ENCODE results near the gene SMIM12. TPM values are rescaled to one million over a fixed set of nuclear protein-coding genes. Genes with fewer than 3 reads are reported as not detected.
A peak's percentile ranks its signal among the peaks of the same experiment; 100 is the strongest.

SMIM12 gene
- total RNA-seq, 1 experiment from 2014 or later, result 64.5 TPM

DNA sequence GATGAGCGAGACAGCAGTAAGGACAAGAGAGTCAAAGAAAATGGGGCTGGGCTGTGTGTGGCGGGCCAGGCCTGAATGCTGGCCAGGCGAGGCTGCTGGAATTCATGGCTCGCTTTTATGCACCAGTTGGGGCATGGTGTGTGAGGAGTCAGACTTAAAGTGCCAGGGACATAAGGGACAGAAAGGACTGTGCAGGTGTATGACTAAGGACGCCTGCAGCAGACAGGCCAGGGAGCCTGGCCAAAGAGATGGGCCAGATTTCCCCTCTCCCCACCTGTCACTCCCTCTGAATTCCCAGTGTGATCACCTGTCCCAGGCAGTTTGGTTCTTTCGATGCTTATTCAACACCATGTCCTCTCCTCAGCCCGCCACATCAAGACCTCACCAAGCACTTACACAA lies 16.9 kb upstream of the SMIM12 start:
- peak; percentile 99 for DNase-seq (ENCODE audit: low spot score)
- in situ Hi-C loops (cut with HindIII; ENCODE audit: low sequenced_read_pairs), result no loop called here

DNA sequence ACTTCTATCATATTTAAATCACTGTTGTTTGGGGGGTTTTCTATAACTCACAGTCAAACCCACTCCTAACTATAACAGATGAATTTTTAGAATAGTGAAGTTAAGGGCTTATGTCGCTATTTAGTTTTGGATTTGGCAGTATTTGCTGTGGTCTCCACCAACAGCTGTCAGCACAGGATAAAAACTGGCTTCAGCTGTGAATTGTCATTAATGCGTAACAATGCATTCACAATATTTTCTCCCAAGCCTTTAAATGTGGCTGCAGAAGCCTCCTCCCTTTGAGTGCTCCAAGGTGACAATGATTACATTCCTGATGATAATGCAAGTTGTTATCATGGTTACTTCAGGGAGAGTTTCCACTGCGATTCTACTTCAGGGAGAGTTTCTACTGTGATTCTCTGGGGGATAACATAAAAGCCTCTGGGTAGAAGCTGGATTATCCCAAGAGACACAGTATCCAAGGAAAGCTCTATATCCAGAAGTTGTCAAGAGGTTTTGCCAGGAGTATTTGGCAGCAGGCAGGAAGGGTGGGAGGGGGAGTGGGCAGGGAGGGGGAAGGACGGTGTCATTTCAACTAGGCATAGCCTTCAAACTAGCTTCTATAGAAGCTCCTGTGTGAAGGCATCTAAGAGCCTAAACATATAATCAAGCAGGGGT lies 14.9 kb upstream of the SMIM12 start:
- in situ Hi-C loops (cut with HindIII; ENCODE audit: low sequenced_read_pairs), result no loop called here
- no peak for DNase-seq (ENCODE audit: low spot score)

DNA sequence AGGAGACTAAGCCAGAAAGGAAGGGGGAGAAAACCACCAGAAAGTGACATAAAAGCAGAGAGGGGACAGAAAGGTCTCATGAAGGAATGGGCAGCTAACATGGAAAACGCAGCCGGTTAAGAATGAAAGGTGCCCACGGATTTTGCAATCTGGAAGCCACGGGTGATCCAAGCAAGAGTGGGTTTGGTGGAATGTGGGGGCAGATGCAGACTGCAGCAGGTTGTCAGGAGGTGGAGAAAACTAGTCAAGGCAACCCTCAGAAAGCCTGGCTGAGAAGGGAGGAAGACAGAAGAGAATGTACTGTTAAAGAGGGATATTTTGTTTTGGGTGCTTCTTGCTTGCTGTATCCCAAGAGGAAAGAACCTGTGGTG lies 12.6 kb upstream of the SMIM12 start:
- in situ Hi-C loops (cut with HindIII; ENCODE audit: low sequenced_read_pairs), result no loop called here
- no peak for DNase-seq (ENCODE audit: low spot score)

DNA sequence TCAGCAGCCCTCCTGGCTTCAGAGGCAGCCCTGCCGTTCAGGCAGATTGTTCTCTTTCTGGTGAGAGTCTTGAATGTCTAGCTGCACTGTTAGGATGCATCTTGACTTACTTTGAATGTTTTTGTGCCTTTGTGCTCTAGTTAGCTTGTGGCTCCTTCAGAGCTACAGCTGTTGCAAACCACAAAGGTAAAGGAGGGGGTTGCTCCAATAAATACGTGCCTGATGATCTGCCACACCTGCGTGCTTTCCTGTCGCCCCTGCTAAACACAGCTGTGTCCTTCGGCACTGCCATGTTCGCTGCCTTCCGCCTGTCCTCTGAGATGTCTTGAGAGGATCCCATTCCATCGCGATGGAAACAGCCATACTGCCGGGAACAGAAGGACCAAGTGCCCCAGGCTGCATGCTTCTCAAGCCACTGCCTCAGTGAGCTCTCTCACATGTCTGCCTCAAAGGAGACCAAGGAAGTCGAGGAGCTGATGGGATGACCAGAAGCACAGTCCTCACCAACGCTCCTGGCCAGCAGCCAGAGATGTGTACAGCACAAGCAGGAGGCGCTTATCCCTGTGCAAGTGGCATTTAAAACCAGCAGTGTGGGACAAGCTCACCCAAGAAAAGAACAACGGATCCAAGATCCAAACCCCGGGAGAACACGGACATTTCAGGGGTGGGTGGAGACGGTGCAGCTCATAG lies 12.0 kb upstream of the SMIM12 start:
- peak; percentile 59 for DNase-seq (ENCODE audit: low spot score)
- in situ Hi-C loops (cut with HindIII; ENCODE audit: low sequenced_read_pairs), result no loop called here

GRCh38 chr1:34870395-34870794 lies 10.8 kb upstream of the SMIM12 start:
- peak; percentile 80 for DNase-seq (ENCODE audit: low spot score)
- in situ Hi-C loops (cut with HindIII; ENCODE audit: low sequenced_read_pairs), result no loop called here

- in situ Hi-C loops (cut with HindIII; ENCODE audit: low sequenced_read_pairs), result no loop called here
Observed at GRCh38 chr1:34869760-34870159, 10.2 kb upstream of the SMIM12 start.

DNA sequence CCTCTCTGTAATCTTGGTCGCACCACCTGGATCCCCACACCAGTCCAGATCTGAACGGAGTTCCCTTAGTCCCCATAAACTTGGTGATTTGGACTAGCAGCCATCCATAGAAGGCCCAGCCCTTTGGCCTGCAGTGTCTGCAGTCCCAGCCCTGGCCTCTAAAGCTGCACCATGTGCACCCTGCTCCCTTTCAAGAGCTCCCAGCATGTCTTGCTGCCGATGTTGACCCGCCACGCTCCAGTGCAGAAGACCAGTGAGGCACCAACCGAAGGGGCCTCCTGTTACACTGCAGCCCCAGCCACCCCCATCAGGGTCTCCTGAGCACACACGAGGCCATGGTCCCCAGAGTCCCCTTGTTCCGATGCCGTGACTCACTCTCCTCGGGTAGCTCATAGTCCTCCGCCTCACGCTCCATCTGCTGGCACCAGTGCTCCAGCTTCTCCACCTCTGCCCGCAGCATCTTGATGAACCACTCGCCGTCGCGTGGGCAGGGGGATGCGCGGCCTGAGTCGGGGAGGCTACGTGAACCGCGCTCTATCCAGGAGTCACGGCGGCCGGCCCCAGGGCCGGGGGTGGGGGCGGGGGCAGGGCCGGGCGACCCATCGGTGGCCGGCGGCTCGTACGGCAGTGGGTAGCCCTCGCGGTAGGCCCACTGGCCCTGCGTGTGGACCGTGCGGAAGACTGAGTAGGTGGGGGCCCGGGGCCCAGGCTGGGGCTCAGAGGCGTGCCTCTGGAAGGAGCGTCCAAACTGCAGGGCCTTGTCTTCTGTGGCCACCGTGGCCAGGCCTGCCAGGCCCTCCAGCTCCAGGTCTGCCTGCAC lies 8.9 kb upstream of the SMIM12 start:
- in situ Hi-C loops (cut with HindIII; ENCODE audit: low sequenced_read_pairs), result no loop called here
- no peak for DNase-seq (ENCODE audit: low spot score)

More at GRCh38 chr1:34869760-34870159, 10.2 kb upstream of the SMIM12 start:
- no peak for DNase-seq (ENCODE audit: low spot score)

DNA sequence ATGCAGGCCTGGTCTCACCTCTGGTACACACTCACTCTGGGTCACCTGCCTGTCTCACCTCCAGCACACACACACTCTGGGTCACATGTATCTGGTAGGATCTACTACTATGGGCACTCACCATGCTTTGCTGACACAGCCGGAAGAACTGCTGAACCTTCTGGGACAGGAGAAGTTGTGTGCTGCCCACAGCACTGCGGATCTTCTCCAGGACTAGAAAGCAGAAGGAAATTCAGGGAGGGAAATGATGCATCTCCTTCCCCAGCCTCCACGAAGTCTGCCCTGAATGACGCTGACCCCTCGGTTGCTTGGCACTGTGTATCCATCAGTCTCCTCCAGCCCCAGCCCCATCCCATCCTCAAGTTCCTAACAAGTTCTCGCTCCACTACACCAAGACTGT lies 7.9 kb upstream of the SMIM12 start:
- in situ Hi-C loops (cut with HindIII; ENCODE audit: low sequenced_read_pairs), result no loop called here
- DNase-seq (ENCODE audit: low spot score), result no peak

DNA sequence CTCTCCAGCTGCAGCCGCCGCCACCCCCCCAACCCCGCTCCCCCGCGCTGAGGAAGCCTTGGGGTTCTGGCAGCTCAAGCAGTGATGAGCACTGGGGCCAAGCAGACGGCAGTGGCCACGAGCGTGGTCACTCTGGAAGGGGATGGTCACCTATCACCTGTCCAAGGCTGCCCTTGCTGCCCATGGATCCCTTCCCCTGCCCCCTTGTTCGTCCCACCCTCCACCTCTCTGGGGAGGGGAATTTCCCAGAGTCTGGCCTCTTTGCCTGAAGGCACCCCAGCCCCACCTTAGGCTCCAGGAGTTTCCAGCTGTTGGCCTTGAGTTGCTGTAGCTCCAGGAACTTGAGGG lies 7.2 kb upstream of the SMIM12 start:
- in situ Hi-C loops (cut with HindIII; ENCODE audit: low sequenced_read_pairs), result no loop called here
- no peak for DNase-seq (ENCODE audit: low spot score)

DNA sequence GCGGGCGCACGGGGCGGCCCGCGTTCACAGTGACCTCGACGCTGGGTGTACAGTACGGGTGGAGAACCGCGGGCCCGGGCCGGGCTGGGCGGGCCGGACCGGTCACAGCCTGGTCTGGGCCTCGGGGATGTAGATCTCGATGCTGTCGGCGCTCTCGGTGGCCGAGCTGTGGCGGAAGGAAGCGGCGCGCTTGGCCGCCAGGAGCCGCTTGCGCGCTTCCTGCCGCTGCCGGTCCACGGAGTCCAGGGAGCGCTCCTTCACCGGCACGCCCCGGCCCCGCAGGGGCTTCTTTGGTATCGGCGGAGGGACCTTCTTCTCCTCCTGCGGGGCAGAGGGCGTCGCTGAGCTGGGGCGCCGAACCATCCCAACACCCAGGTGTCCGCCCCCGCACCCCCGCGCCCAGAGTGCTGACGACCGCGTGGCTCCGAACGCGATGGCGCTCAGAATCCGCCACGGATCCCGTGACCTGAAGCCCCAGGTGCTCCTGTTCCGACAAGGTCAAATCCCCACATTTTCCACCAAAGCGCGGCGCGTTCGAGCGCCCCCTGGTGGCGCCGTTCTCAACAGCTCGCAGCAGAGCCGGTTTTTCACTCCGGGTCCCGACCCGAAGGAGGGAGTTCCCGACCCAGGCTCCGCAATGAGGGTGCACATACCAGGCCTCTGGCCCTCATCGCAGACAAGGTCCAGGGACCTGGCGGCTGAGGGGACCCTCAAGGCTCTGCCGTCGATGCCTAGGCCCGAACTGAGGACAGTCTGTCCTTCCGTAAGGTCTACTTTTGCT lies 6.6 kb upstream of the SMIM12 start:
- peak; percentile 81 for DNase-seq (ENCODE audit: low spot score)
- in situ Hi-C loops (cut with HindIII; ENCODE audit: low sequenced_read_pairs), result no loop called here

DNA sequence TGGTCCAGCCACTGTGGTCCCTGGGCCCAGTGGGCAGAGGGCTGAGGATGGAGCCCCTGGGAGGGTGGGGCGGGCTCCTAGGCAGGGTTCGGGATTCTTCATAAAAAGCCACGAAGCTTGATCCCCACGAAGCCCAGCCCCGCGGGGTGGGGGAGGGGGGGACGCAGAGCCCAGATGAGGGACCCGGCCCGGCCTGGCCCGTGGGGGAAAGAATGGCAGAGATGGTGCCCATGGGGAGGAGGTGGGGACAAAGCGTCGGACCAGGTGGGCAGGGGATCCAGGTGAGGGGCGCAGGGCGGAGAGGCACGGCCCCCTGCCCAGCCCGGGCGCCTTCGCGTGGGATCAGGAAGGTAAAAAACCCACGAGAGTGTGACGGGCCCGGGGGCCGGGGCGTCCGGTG lies 6.0 kb upstream of the SMIM12 start:
- in situ Hi-C loops (cut with HindIII; ENCODE audit: low sequenced_read_pairs), result no loop called here
- no peak for DNase-seq (ENCODE audit: low spot score)

DNA sequence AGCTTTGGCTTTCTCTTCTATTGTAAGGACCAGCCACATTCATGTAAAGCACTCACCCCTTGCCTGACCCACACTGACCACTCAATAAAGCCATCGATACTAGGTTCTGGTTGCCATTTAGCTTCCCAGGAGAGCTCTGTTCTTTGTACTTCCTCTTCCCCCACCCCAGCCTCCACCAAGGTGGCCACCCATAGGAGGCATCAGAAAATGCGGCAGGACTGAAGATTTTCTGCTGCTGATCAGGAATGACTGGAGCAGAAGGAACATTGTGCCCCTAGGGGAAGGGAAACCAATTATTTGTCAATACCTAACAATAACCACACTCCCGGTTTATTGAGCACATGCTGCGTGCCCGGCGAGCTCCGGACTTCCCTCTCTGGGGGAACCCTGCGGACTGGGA lies 5.2 kb upstream of the SMIM12 start:
- in situ Hi-C loops (cut with HindIII; ENCODE audit: low sequenced_read_pairs), result no loop called here
- DNase-seq (ENCODE audit: low spot score), result no peak

DNA sequence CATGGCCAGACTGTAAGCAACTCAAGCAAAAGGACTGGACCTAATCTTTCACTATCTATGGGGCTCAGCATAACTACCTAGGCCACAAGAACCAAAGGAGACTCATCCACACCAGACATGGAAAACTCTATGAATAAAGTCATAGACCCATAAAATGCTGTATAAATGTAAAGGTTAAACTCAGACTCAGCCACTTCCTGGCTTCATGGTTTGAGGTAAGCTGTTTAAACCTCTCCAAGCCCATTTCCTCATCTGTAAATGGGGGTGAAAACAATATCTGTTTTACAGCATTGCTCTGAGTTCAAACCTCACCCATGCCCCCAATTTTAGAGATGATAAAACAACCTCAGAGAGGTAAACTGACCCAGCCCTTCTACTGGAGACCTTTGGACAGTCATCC lies 4.0 kb upstream of the SMIM12 start:
- in situ Hi-C loops (cut with HindIII; ENCODE audit: low sequenced_read_pairs), result no loop called here
- no peak for DNase-seq (ENCODE audit: low spot score)

GRCh38 chr1:34858901-34859445 lies 576 bp downstream of the SMIM12 start:
- in situ Hi-C loops (cut with HindIII; ENCODE audit: low sequenced_read_pairs), result no loop called here
- DNase-seq (ENCODE audit: low spot score), result no peak

GRCh38 chr1:34856697-34857096 lies 2.9 kb downstream of the SMIM12 start:
- in situ Hi-C loops (cut with HindIII; ENCODE audit: low sequenced_read_pairs), result no loop called here
- no peak for DNase-seq (ENCODE audit: low spot score)

- DNase-seq (ENCODE audit: low spot score), result peak; percentile 97
- in situ Hi-C loops (cut with HindIII; ENCODE audit: low sequenced_read_pairs), result no loop called here
Observed at GRCh38 chr1:34852677-34853217, 6.8 kb downstream of the SMIM12 start.

DNA sequence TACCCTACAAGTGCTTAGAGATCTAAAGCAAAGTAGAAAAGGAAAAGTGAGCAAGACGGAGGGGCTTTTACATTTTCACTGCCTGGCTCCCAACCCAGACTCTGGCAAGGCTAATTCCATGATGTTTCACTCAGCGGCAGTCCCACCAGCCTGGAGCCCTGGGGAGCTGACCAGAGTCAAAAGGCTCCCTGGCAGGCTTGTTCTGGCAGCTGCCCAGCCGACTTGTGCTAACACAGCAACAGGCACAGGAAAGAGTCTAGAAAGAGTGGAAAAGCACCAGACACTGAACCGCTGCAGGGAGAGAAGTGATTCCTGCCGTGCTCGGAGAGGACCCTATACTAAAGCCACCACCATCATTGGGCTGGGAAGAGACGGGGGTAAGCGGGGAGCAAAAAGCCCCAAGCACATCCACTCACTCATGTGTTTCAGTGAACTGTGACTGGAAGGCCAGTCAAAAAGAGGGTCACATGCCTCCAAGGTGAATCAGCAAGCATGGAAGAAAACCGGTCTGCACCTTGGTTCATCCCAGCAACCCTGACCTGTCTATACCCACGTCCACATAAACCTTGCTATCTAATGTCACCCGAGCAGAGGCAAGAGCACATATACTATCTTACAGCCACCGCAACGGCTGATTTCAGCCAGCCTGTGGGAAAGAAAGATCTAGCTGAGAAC lies 8.0 kb downstream of the SMIM12 start:
- in situ Hi-C loops (cut with HindIII; ENCODE audit: low sequenced_read_pairs), result no loop called here
- no peak for DNase-seq (ENCODE audit: low spot score)

GRCh38 chr1:34850382-34850781 lies 9.2 kb downstream of the SMIM12 start:
- no peak for DNase-seq (ENCODE audit: low spot score)
- in situ Hi-C loops (cut with HindIII; ENCODE audit: low sequenced_read_pairs), result no loop called here

- DNase-seq (ENCODE audit: low spot score), result no peak
- in situ Hi-C loops (cut with HindIII; ENCODE audit: low sequenced_read_pairs), result no loop called here
Observed at GRCh38 chr1:34847094-34847493, 12.5 kb downstream of the SMIM12 start.
